Liver (tissue), 9 donors: ENCODE results near the gene RAI1. TPM values are rescaled to one million over a fixed set of nuclear protein-coding genes. Genes with fewer than 3 reads are reported as not detected.

ENCODE experiments used
- DNase-seq: peaks from one replicate; pipeline ENCODE4 v3.0.0-alpha.2; 2017; ENCODE audit warnings: low spot score
- H3K27ac ChIP-seq, 2 donors: one replicate each; pipeline ENCODE4 v1.7.0; 2013; ENCODE audit warnings: inconsistent platforms in 2 of 2, low read length in 2 of 2, control low read depth in 1 of 2, low read depth in 1 of 2, mild to moderate bottlenecking in 1 of 2
- H3K27me3 ChIP-seq, 4 donors: one replicate each; pipeline versions ENCODE4 v1.6.1 to v1.7.0; 2013; ENCODE audit warnings: low read length in 3 of 4, inconsistent platforms in 1 of 4, mild to moderate bottlenecking in 1 of 4, moderate library complexity in 1 of 4; ENCODE audit not compliant: control insufficient read depth in 4 of 4, insufficient read depth in 4 of 4
- H3K36me3 ChIP-seq, 4 donors: one replicate each; pipeline versions ENCODE4 v1.6.1 to v1.7.0; 2013; ENCODE audit warnings: low read length in 3 of 4, mild to moderate bottlenecking in 3 of 4, low read depth in 1 of 4, moderate library complexity in 1 of 4; ENCODE audit not compliant: control insufficient read depth in 4 of 4, insufficient read depth in 3 of 4
- H3K4me1 ChIP-seq, 4 donors: one replicate each; pipeline versions ENCODE4 v1.6.1 to v1.7.0; 2013; ENCODE audit warnings: low read length in 3 of 4, mild to moderate bottlenecking in 3 of 4, moderate library complexity in 1 of 4; ENCODE audit not compliant: control insufficient read depth in 4 of 4, insufficient read depth in 4 of 4
- H3K4me3 ChIP-seq, 3 donors: one replicate each; pipeline versions ENCODE4 v1.6.1 to v1.7.0; 2013; ENCODE audit warnings: low read length in 3 of 3, control low read depth in 1 of 3, low read depth in 1 of 3, mild to moderate bottlenecking in 1 of 3
- H3K9ac ChIP-seq, 2 donors: one replicate each; pipeline ENCODE4 v1.7.0; 2013; ENCODE audit warnings: low read length in 2 of 2, mild to moderate bottlenecking in 2 of 2, moderate library complexity in 2 of 2, control low read depth in 1 of 2, low read depth in 1 of 2
- H3K9me3 ChIP-seq, 4 donors: one replicate each; pipeline versions ENCODE4 v1.6.1 to v1.7.0; 2013; ENCODE audit warnings: low read length in 3 of 4; ENCODE audit not compliant: control insufficient read depth in 4 of 4
- GABPA ChIP-seq, 2 donors: IDR thresholded peaks in 1 of 2; conservative IDR thresholded peaks in 1 of 2; 2 replicates each; pipeline ENCODE4 v1.6.1; 2016; ENCODE audit warnings: antibody characterized with exemption in 2 of 2, mild to moderate bottlenecking in 1 of 2, moderate library complexity in 1 of 2
- HNF4A ChIP-seq, 2 donors: conservative IDR thresholded peaks; 2 replicates each; pipeline ENCODE4 v1.6.1; 2016; ENCODE audit warnings: antibody characterized with exemption in 2 of 2, mild to moderate bottlenecking in 2 of 2
- HNF4G ChIP-seq: IDR thresholded peaks from 2 replicates; pipeline ENCODE4 v1.6.1; 2016; ENCODE audit warnings: antibody characterized with exemption
- RAD21 ChIP-seq, 2 donors: IDR thresholded peaks; 2 replicates each; pipeline ENCODE4 v1.6.1; 2016; ENCODE audit warnings: antibody characterized with exemption in 2 of 2, mild to moderate bottlenecking in 2 of 2
- RXRA ChIP-seq, 2 donors: IDR thresholded peaks; 2 replicates each; pipeline ENCODE4 v1.6.1; 2017 to 2018; ENCODE audit warnings: antibody characterized with exemption in 2 of 2, mild to moderate bottlenecking in 1 of 2
- SP1 ChIP-seq: IDR thresholded peaks from 2 replicates; pipeline ENCODE4 v1.6.1; 2018; ENCODE audit warnings: antibody characterized with exemption, mild to moderate bottlenecking
- TAF1 ChIP-seq: conservative IDR thresholded peaks from 2 replicates; pipeline ENCODE4 v1.6.1; 2016; ENCODE audit warnings: antibody characterized with exemption, mild to moderate bottlenecking
- WGBS: extraction: QIAGEN DNeasy Blood & Tissue Kit; methylation state at CpG from one replicate; pipeline ENCODE4 v1.1.7; 2013; 5-methylcytosine and 5-hydroxymethylcytosine counted together
- polyA plus RNA-seq, 2 donors: library from polyadenylated mRNA; stranded (reverse) in 1 of 2; unstranded in 1 of 2; fragments of 200-250 nt in 1 of 2; fragments of >200 nt in 1 of 2; fragmentation: Nextera tagmentation in 1 of 2; extraction: Ambion mirVana in 1 of 2; gene quantifications; one replicate each; pipeline versions ENCODE4 v1.2.1 to v1.2.3, GENCODE V29; 2013 to 2015
- total RNA-seq, 2 donors: library from RNA; depleted of rRNA; stranded (reverse); fragments of >200 nt; gene quantifications; one replicate each; pipeline ENCODE4 v1.2.3, GENCODE V29; 2014
- TF ChIP-seq, protein P1 (sequence below): IDR thresholded peaks from 2 replicates; pipeline ENCODE4 v1.6.1; 2016; ENCODE audit warnings: antibody characterized with exemption, mild to moderate bottlenecking
- TF ChIP-seq, protein P2 (sequence below): fragments of 150-350 bp; IDR thresholded peaks from 2 replicates; pipeline ENCODE4 v1.5.1; 2017; ENCODE audit warnings: improper control_type of control experiment, low read depth, low read length; ENCODE audit not compliant: missing input control
- TF ChIP-seq, protein P3 (sequence below): IDR thresholded peaks from 2 replicates; pipeline ENCODE4 v1.6.1; 2016; ENCODE audit warnings: antibody characterized with exemption
- donor health status: healthy.
- donor health status: healthy.
- donor health status: healthy.
- donor health status: healthy.
- donor health status: healthy.

RAI1 gene
- total and polyA plus RNA-seq, 4 donors = 0.57 to 7.6 (median 5.3) TPM

DNA sequence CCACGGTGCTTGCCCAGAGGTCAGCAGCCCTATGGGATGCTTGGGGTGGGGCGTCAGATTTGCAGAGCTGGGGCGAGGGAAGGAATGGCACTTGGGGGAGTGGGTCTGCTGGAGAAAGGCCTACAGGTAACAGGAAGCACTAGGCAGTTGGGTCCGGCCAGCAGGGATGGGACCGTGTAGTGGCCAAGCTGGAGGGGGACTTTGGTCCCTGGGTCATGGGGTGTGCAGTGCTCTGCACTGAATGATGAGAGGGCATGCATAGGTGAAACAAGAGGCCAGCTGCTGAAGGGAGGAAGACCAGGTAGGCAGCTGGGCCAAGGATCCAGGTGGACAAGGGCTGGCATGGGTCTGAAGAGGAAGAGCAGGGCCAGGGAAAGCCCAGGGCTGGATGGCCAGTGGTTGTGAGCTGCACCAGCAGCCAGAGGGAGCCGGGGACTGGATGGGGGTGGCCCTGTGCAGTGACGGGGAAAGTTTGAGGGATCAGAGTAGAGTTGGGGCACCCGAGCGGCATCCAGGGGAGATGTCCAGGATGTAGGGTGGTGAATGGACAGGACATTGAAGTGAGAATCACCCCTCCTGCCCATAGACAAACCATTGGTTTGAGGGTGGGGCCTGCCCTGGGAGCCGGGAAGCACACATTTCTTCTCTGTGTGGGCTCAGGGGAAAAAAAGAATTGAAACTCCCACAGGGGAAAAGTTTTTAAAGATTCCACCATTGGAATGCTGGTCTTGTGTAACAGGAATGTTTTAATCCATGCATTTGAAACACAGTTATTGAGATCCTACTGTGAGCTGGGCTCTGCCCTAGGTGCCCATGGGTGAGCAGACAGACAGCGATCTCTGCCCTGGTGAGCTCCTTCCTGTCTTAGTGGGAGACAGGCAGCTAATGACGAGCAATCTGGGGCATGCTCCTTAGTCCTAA is 25.1 kb downstream of the RAI1 start:
- H3K36me3 ChIP-seq = no peaks in the 10 kb centered on the region
- TF ChIP-seq HNF4A (conservative IDR thresholded peaks at IDR 0.05) = peak; percentile 93 to 94
- no peak for TF ChIP-seq TAF1
- TF ChIP-seq HNF4G = peak; percentile 73
- TF ChIP-seq SP1 = peak; percentile 51
- peak; percentile 66 to 75 for TF ChIP-seq RXRA (IDR thresholded peaks at IDR 0.05)
- TF ChIP-seq, protein P1, sequence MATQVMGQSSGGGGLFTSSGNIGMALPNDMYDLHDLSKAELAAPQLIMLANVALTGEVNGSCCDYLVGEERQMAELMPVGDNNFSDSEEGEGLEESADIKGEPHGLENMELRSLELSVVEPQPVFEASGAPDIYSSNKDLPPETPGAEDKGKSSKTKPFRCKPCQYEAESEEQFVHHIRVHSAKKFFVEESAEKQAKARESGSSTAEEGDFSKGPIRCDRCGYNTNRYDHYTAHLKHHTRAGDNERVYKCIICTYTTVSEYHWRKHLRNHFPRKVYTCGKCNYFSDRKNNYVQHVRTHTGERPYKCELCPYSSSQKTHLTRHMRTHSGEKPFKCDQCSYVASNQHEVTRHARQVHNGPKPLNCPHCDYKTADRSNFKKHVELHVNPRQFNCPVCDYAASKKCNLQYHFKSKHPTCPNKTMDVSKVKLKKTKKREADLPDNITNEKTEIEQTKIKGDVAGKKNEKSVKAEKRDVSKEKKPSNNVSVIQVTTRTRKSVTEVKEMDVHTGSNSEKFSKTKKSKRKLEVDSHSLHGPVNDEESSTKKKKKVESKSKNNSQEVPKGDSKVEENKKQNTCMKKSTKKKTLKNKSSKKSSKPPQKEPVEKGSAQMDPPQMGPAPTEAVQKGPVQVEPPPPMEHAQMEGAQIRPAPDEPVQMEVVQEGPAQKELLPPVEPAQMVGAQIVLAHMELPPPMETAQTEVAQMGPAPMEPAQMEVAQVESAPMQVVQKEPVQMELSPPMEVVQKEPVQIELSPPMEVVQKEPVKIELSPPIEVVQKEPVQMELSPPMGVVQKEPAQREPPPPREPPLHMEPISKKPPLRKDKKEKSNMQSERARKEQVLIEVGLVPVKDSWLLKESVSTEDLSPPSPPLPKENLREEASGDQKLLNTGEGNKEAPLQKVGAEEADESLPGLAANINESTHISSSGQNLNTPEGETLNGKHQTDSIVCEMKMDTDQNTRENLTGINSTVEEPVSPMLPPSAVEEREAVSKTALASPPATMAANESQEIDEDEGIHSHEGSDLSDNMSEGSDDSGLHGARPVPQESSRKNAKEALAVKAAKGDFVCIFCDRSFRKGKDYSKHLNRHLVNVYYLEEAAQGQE = no peak
- WGBS = 86% methylated on average over 12 of the region's 12 CpGs
- H3K4me1 ChIP-seq = peaks cover 3 to 13% (median 10%) of the 10 kb centered on the region in 4 donors
- H3K4me3 ChIP-seq = no peak overlapping the region
- DNase-seq = no peak
- no peaks in the 10 kb centered on the region for H3K9me3 ChIP-seq
- no peaks in the 10 kb centered on the region for H3K27me3 ChIP-seq
- no peak overlapping the region for H3K9ac ChIP-seq
- H3K27ac ChIP-seq = no peak overlapping the region

DNA sequence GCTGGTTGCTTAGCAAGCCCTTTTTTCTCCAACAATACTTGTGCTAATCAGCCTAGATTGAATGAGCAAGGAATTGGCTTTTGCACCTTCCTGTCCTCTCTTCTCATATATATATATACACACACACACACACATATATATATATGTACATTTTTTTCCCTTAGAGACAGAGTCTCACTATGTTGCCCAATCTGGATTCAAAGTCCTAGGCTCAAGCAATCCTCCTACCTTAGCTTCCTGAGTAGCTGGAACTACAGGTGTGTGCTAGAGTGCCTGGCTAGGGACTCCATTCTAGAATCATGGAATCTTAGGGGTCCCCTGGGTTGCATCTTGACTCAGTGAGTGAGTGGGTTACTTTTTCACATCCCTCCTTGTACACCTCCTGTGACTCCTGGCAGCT is 27.0 kb downstream of the RAI1 start:
- TF ChIP-seq HNF4A (conservative IDR thresholded peaks at IDR 0.05) (no peak), RAD21 (IDR thresholded peaks at IDR 0.05) (no peak), GABPA (IDR thresholded peaks at IDR 0.05 in 1 of 2, conservative IDR thresholded peaks at IDR 0.05 in 1 of 2) (no peak), SP1 (no peak), RXRA (IDR thresholded peaks at IDR 0.05) (no peak)
- TF ChIP-seq, protein P2, sequence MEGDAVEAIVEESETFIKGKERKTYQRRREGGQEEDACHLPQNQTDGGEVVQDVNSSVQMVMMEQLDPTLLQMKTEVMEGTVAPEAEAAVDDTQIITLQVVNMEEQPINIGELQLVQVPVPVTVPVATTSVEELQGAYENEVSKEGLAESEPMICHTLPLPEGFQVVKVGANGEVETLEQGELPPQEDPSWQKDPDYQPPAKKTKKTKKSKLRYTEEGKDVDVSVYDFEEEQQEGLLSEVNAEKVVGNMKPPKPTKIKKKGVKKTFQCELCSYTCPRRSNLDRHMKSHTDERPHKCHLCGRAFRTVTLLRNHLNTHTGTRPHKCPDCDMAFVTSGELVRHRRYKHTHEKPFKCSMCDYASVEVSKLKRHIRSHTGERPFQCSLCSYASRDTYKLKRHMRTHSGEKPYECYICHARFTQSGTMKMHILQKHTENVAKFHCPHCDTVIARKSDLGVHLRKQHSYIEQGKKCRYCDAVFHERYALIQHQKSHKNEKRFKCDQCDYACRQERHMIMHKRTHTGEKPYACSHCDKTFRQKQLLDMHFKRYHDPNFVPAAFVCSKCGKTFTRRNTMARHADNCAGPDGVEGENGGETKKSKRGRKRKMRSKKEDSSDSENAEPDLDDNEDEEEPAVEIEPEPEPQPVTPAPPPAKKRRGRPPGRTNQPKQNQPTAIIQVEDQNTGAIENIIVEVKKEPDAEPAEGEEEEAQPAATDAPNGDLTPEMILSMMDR = no peak
- TF ChIP-seq, protein P1 = no peak
- TF ChIP-seq, protein P3, sequence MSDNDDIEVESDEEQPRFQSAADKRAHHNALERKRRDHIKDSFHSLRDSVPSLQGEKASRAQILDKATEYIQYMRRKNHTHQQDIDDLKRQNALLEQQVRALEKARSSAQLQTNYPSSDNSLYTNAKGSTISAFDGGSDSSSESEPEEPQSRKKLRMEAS = no peak
- no peak for DNase-seq
- Histone ChIP-seq H3K27me3 (no peaks in the 10 kb centered on the region), H3K36me3 (no peaks in the 10 kb centered on the region), H3K4me3 (no peak overlapping the region), H3K9me3 (no peaks in the 10 kb centered on the region), H3K9ac (no peak overlapping the region), H3K27ac (no peak overlapping the region), H3K4me1 (peaks cover 6 to 13% (median 9%) of the 10 kb centered on the region in 4 donors)
